NCI-H345 treated with DMSO at 0.1 percent for 48 hours (cell line): ENCODE measurements around the gene ATP6V1B1.

Experiments
- DNase-seq: peaks from one replicate; lab custom pipeline; 2025; ENCODE audit not compliant: unreplicated experiment; lab: John Stamatoyannopoulos, UW

The ATP6V1B1 gene

GRCh38 chr2:70943205-70943871, 7.6 kb downstream of the ATP6V1B1 start:
- no peak for DNase-seq

GRCh38 chr2:70944111-70944690, 8.5 kb downstream of the ATP6V1B1 start:
- no peak for DNase-seq

GRCh38 chr2:70946832-70947442, 11.2 kb downstream of the ATP6V1B1 start:
- DNase-seq = peak; percentile 38

GRCh38 chr2:70947556-70948184, 12.0 kb downstream of the ATP6V1B1 start:
- no peak for DNase-seq

- DNase-seq = peak; percentile 36
Observed at GRCh38 chr2:70948337-70949003, 12.8 kb downstream of the ATP6V1B1 start.

GRCh38 chr2:70949086-70949485, 13.4 kb downstream of the ATP6V1B1 start:
- no peak for DNase-seq

- DNase-seq = no peak
Observed at GRCh38 chr2:70954886-70955285, 19.2 kb downstream of the ATP6V1B1 start.

- no peak for DNase-seq
Observed at GRCh38 chr2:70956141-70956540, 20.4 kb downstream of the ATP6V1B1 start.

- no peak for DNase-seq
Observed at GRCh38 chr2:70957798-70958197, 22.1 kb downstream of the ATP6V1B1 start.

GRCh38 chr2:70958759-70959158, 23.1 kb downstream of the ATP6V1B1 start:
- no peak for DNase-seq

- no peak for DNase-seq
Observed at GRCh38 chr2:70959271-70959761, 23.6 kb downstream of the ATP6V1B1 start.

GRCh38 chr2:70959851-70960832, 24.4 kb downstream of the ATP6V1B1 start:
- DNase-seq = no peak

GRCh38 chr2:70960833-70961647, 25.3 kb downstream of the ATP6V1B1 start:
- DNase-seq = no peak

GRCh38 chr2:70961648-70961994, 25.9 kb downstream of the ATP6V1B1 start:
- no peak for DNase-seq

GRCh38 chr2:70962211-70962884, 26.6 kb downstream of the ATP6V1B1 start:
- no peak for DNase-seq

- DNase-seq = no peak
Observed at GRCh38 chr2:70962885-70963878, 27.5 kb downstream of the ATP6V1B1 start.

GRCh38 chr2:70964133-70964532, 28.4 kb downstream of the ATP6V1B1 start:
- no peak for DNase-seq
